CD14-positive monocyte (primary cell): ENCODE results near the gene LRPPRC. TPM values are rescaled to one million over a fixed set of nuclear protein-coding genes. Genes with fewer than 3 reads are reported as not detected.

Source experiments
- DNase-seq, 3 donors: peaks; one replicate each; pipeline ENCODE4 v3.0.0-alpha.2; 2011 to 2022
- H2AFZ ChIP-seq: 2 replicates; pipeline ENCODE4 v1.6.0; 2012; ENCODE audit warnings: mild to moderate bottlenecking, low read depth, low read length, inconsistent platforms; ENCODE audit not compliant: insufficient read depth, poor library complexity, severe bottlenecking
- H3K27ac ChIP-seq, 2 donors: 1 replicate in 1 of 2; 2 replicates in 1 of 2; pipeline ENCODE4 v1.5.1; 2012 to 2013; ENCODE audit warnings: low read length in 2 of 2, control low read depth in 1 of 2, inconsistent platforms in 1 of 2, low read depth in 1 of 2, mild to moderate bottlenecking in 1 of 2
- H3K27me3 ChIP-seq, 2 donors: one replicate each; pipeline versions ENCODE4 v1.6.0 to v1.6.1; 2011 to 2013; ENCODE audit warnings: low read length in 2 of 2; ENCODE audit not compliant: control insufficient read depth in 2 of 2, insufficient read depth in 2 of 2
- H3K36me3 ChIP-seq, 2 donors: replicated peaks in 1 of 2; 1 replicate in 1 of 2; 2 replicates in 1 of 2; pipeline versions ENCODE4 v1.5.1 to v1.6.1; 2012 to 2013; ENCODE audit warnings: low read length in 2 of 2, control low read depth in 1 of 2, inconsistent platforms in 1 of 2, mild to moderate bottlenecking in 1 of 2; ENCODE audit not compliant: insufficient read depth in 2 of 2, control insufficient read depth in 1 of 2
- H3K4me1 ChIP-seq, 2 donors: 1 replicate in 1 of 2; 2 replicates in 1 of 2; pipeline versions ENCODE4 v1.5.1 to v1.6.1; 2012 to 2013; ENCODE audit warnings: low read length in 2 of 2, control low read depth in 1 of 2, inconsistent platforms in 1 of 2, mild to moderate bottlenecking in 1 of 2, moderate library complexity in 1 of 2; ENCODE audit not compliant: insufficient read depth in 2 of 2, control insufficient read depth in 1 of 2
- H3K4me2 ChIP-seq: replicated peaks from 2 replicates; pipeline ENCODE3; 2012; ENCODE audit warnings: low read length, moderate library complexity, mild to moderate bottlenecking; ENCODE audit not compliant: poor library complexity, severe bottlenecking; ENCODE audit errors: extremely low read depth
- H3K4me3 ChIP-seq, 3 experiments: fragments of 200-600 bp in 1 of 3; sonication (generic) in 1 of 3; replicated peaks in 1 of 3; 1 replicate in 2 of 3; 2 replicates in 1 of 3; pipeline ENCODE4 v1.5.1; 2011 to 2013; ENCODE audit warnings: low read length in 3 of 3, mild to moderate bottlenecking in 3 of 3, control low read depth in 2 of 3, low read depth in 2 of 3, inconsistent platforms in 1 of 3, moderate library complexity in 1 of 3
- H3K79me2 ChIP-seq: 2 replicates; pipeline ENCODE4 v1.6.0; 2012; ENCODE audit warnings: mild to moderate bottlenecking, control low read depth, inconsistent platforms, low read length, moderate library complexity; ENCODE audit not compliant: insufficient read depth
- H3K9ac ChIP-seq: 2 replicates; pipeline ENCODE4 v1.6.0; 2017; ENCODE audit warnings: low read length, mild to moderate bottlenecking; ENCODE audit not compliant: insufficient read depth, poor library complexity, severe bottlenecking
- H3K9me3 ChIP-seq, 2 donors: replicated peaks in 1 of 2; 1 replicate in 1 of 2; 2 replicates in 1 of 2; pipeline versions ENCODE4 v1.5.1 to v1.6.1; 2012 to 2013; ENCODE audit warnings: low read length in 2 of 2, control low read depth in 1 of 2; ENCODE audit not compliant: control insufficient read depth in 1 of 2, insufficient read depth in 1 of 2
- H4K20me1 ChIP-seq: 2 replicates; pipeline ENCODE4 v1.6.0; 2012; ENCODE audit warnings: mild to moderate bottlenecking, low read length, control low read depth, moderate library complexity; ENCODE audit not compliant: insufficient read depth
- H3K27ac Mint-ChIP-seq, 7 donors: one replicate each; pipeline ENCODE4 v1.8.0; 2020; ENCODE audit warnings: mild to moderate bottlenecking in 7 of 7, mixed read lengths in 7 of 7, moderate library complexity in 6 of 7, inconsistent platforms in 2 of 7
- H3K27me3 Mint-ChIP-seq, 3 donors: one replicate each; pipeline ENCODE4 v1.8.0; 2021 to 2022; ENCODE audit warnings: low read depth in 3 of 3, mild to moderate bottlenecking in 3 of 3, mixed read lengths in 3 of 3, moderate library complexity in 3 of 3, inconsistent platforms in 1 of 3
- H3K36me3 Mint-ChIP-seq, 2 donors: one replicate each; pipeline ENCODE4 v1.8.0; 2020; ENCODE audit warnings: mixed read lengths in 2 of 2, inconsistent platforms in 1 of 2, mild to moderate bottlenecking in 1 of 2
- H3K4me1 Mint-ChIP-seq: one replicate; pipeline ENCODE4 v1.8.0; 2020; ENCODE audit warnings: mild to moderate bottlenecking, mixed read lengths
- H3K4me3 Mint-ChIP-seq, 2 donors: one replicate each; pipeline ENCODE4 v1.8.0; 2020; ENCODE audit warnings: mild to moderate bottlenecking in 2 of 2, mixed read lengths in 2 of 2, moderate library complexity in 1 of 2
- H3K9me3 Mint-ChIP-seq, 7 donors: one replicate each; pipeline ENCODE4 v1.8.0; 2020 to 2022; ENCODE audit warnings: mixed read lengths in 7 of 7, mild to moderate bottlenecking in 6 of 7, moderate library complexity in 6 of 7, inconsistent platforms in 2 of 7
- WGBS: methylation state at CpG from one replicate; pipeline ENCODE4 v1.1.5; 2013; ENCODE audit warnings: missing lambda C conversion rate; ENCODE audit not compliant: insufficient coverage; 5-methylcytosine and 5-hydroxymethylcytosine counted together
- intact Hi-C, 2 donors: fragments of 100-400 bp; cut with micrococcal nuclease; formaldehyde crosslinking; loops; one replicate each; pipeline versions ENCODE4 v1.15.0 to v1.15.1; 2023
- polyA plus RNA-seq, 3 donors: library from polyadenylated mRNA; depleted of rRNA in 1 of 3; unstranded in 2 of 3; stranded (reverse) in 1 of 3; fragments of 300-500 nt in 2 of 3; fragments of >200 nt in 1 of 3; fragmentation: Illumina TruSeq in 2 of 3; gene quantifications; 1 replicate in 2 of 3; 2 replicates in 1 of 3; pipeline ENCODE4 v1.2.3, GENCODE V29; 2012 to 2021
- TF ChIP-seq, protein P1 (sequence below): fragments of 200-600 bp; IDR thresholded peaks from one replicate; pipeline ENCODE4 v1.8.0; 2022; ENCODE audit warnings: antibody characterized with exemption, mild to moderate bottlenecking

The LRPPRC gene
- polyA plus RNA-seq, 3 donors, result 15.5 to 25.0 (median 24.8) TPM

DNA sequence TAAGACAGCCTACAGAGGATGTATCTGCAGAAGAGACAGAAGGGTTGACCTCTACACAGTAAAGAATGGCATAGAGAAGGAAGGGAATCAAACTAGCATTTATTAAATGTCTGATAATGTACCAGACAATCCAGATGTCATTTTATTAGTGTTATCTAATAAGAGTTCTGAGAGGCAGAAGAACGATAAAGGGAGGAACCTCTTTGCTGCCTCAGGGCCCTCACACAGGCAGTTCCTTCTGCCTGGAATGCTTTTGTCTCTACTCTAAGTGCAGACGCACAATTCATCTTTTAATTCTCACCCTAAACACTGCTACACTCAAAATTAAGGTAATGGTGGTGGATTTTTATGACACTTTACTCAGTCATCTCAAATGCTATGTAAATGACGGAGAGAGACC, 64.5 kb downstream of the LRPPRC start:
- no peaks in the 10 kb centered on the region for H3K9me3 Mint-ChIP-seq
- no peaks in the 10 kb centered on the region for H3K27me3 Mint-ChIP-seq
- H3K27ac Mint-ChIP-seq, result no peak overlapping the region
- Histone ChIP-seq H3K27ac (no peak overlapping the region), H3K4me3 (no peak overlapping the region), H2AFZ (no peak overlapping the region), H3K36me3 (peaks cover 55 to 81% of the 10 kb centered on the region in 2 donors), H3K4me2 (no peak overlapping the region), H3K79me2 (no peaks in the 10 kb centered on the region), H3K9me3 (no peaks in the 10 kb centered on the region), H4K20me1 (no peaks in the 10 kb centered on the region), H3K27me3 (no peaks in the 10 kb centered on the region), H3K9ac (no peak overlapping the region), H3K4me1 (no peaks in the 10 kb centered on the region)
- DNase-seq, result no peak
- H3K4me3 Mint-ChIP-seq, result no peak overlapping the region
- intact Hi-C loops, result no loop called here
- H3K36me3 Mint-ChIP-seq, result peaks cover 48 to 53% of the 10 kb centered on the region in 2 donors
- no CpG with 5 or more reads among the region's 3 CpGs for WGBS
- TF ChIP-seq, protein P1, sequence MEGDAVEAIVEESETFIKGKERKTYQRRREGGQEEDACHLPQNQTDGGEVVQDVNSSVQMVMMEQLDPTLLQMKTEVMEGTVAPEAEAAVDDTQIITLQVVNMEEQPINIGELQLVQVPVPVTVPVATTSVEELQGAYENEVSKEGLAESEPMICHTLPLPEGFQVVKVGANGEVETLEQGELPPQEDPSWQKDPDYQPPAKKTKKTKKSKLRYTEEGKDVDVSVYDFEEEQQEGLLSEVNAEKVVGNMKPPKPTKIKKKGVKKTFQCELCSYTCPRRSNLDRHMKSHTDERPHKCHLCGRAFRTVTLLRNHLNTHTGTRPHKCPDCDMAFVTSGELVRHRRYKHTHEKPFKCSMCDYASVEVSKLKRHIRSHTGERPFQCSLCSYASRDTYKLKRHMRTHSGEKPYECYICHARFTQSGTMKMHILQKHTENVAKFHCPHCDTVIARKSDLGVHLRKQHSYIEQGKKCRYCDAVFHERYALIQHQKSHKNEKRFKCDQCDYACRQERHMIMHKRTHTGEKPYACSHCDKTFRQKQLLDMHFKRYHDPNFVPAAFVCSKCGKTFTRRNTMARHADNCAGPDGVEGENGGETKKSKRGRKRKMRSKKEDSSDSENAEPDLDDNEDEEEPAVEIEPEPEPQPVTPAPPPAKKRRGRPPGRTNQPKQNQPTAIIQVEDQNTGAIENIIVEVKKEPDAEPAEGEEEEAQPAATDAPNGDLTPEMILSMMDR, result no peak
- H3K4me1 Mint-ChIP-seq, result no peaks in the 10 kb centered on the region

DNA sequence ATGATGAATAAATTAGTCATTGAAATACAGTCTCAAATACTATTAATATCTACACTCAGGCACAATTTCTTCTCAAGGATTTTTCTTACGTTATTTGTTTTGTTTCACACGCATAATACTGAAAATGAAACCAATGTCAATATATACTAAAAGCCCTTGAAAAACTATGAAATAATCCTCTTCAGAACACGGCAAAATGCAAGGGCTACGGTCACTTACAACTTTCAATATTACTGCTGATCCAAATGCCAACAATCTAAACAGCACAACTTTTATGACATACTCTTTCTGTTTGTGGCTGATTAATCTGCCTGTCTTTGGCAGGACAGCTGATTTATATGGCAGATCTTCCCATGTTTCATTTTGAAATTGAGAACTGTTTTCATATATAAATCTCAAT, 68.3 kb downstream of the LRPPRC start:
- DNase-seq, result no peak
- H3K79me2 ChIP-seq, result no peaks in the 10 kb centered on the region
- H3K36me3 ChIP-seq, result peaks cover 56 to 89% of the 10 kb centered on the region in 2 donors
- intact Hi-C loops, result no loop called here
- no peaks in the 10 kb centered on the region for H3K4me1 ChIP-seq
- WGBS, result 100% methylated on average over 4 of the region's 4 CpGs
- H3K27me3 ChIP-seq, result no peaks in the 10 kb centered on the region
- H3K9me3 Mint-ChIP-seq, result no peaks in the 10 kb centered on the region
- H4K20me1 ChIP-seq, result no peaks in the 10 kb centered on the region
- TF ChIP-seq, protein P1, result no peak
- no peak overlapping the region for H3K4me3 ChIP-seq
- H3K4me1 Mint-ChIP-seq, result no peaks in the 10 kb centered on the region
- no peak overlapping the region for H3K27ac ChIP-seq
- no peaks in the 10 kb centered on the region for H3K9me3 ChIP-seq
- peak overlapping the region in 2 of 7 donors; percentile 32 to 44 for H3K27ac Mint-ChIP-seq
- no peaks in the 10 kb centered on the region for H3K27me3 Mint-ChIP-seq
- no peak overlapping the region for H3K4me2 ChIP-seq
- no peak overlapping the region for H3K9ac ChIP-seq
- peaks cover 53 to 60% of the 10 kb centered on the region in 2 donors for H3K36me3 Mint-ChIP-seq
- H3K4me3 Mint-ChIP-seq, result no peak overlapping the region
- no peak overlapping the region for H2AFZ ChIP-seq
